Gastroesophageal sphincter (tissue), 4 donors: ENCODE data around the gene KIAA0930. TPM values are rescaled to one million over a fixed set of nuclear protein-coding genes. Genes with fewer than 3 reads are reported as not detected.

Experiments used
- ATAC-seq: fragments of 150-250 bp; one replicate; pipeline ENCODE4 v1.9.1; 2016; ENCODE audit warnings: mild to moderate bottlenecking, moderate library complexity
- H3K27ac ChIP-seq, 4 donors: fragments of 200-600 bp; sonication (generic) in 3 of 4; 1 replicate in 3 of 4; 2 replicates in 1 of 4; pipeline ENCODE4 v1.5.1; 2016 to 2019
- H3K27me3 ChIP-seq: fragments of 200-600 bp; sonication (generic); one replicate; pipeline ENCODE4 v1.5.1; 2019
- H3K36me3 ChIP-seq, 2 donors: fragments of 200-600 bp; sonication (generic); one replicate each; pipeline ENCODE4 v1.5.1; 2019; ENCODE audit warnings: control low read depth in 1 of 2
- H3K4me1 ChIP-seq, 3 donors: fragments of 200-600 bp; sonication (generic); 1 replicate in 2 of 3; 2 replicates in 1 of 3; pipeline ENCODE4 v1.5.1; 2016 to 2019; ENCODE audit warnings: control low read depth in 2 of 3
- H3K4me3 ChIP-seq, 2 donors: fragments of 200-600 bp; sonication (generic); one replicate each; pipeline ENCODE4 v1.5.1; 2019; ENCODE audit warnings: mild to moderate bottlenecking in 1 of 2, moderate library complexity in 1 of 2
- H3K9me3 ChIP-seq, 3 donors: fragments of 200-600 bp; sonication (generic); one replicate each; pipeline ENCODE4 v1.5.1; 2017 to 2019; ENCODE audit warnings: control low read depth in 2 of 3
- EP300 ChIP-seq: sonication (generic); formaldehyde crosslinking; IDR thresholded peaks from one replicate; pipeline ENCODE4 v1.6.1; 2017; ENCODE audit warnings: antibody characterized with exemption, mild to moderate bottlenecking
- POLR2A ChIP-seq, 2 donors: fragments of 450-650 bp; IDR thresholded peaks; one replicate each; pipeline ENCODE4 v1.6.1; 2017; ENCODE audit warnings: antibody characterized with exemption in 2 of 2, mild to moderate bottlenecking in 2 of 2, moderate library complexity in 1 of 2
- POLR2AphosphoS5 ChIP-seq: sonication (generic); formaldehyde crosslinking; IDR thresholded peaks from one replicate; pipeline ENCODE4 v1.6.1; 2017; ENCODE audit warnings: antibody characterized with exemption
- WGBS, 2 donors: methylation state at CpG; one replicate each; pipeline ENCODE4 v1.1.5; 2018; ENCODE audit warnings: low coverage in 1 of 2; 5-methylcytosine and 5-hydroxymethylcytosine counted together
- small RNA-seq, 4 donors: library from RNA; depleted of rRNA; stranded (forward); fragments of <200 nt; gene quantifications; one replicate each; pipeline ENCODE3, GENCODE V24; 2016
- total RNA-seq, 4 donors: library from RNA; depleted of rRNA; stranded (reverse); fragments of >200 nt; gene quantifications; one replicate each; pipeline ENCODE4 v1.1.0, GENCODE V29; 2016
- TF ChIP-seq, protein P1 (sequence below), 4 experiments: fragments of 200-600 bp in 2 of 4; fragments of 450-650 bp in 2 of 4; sonication (generic) in 1 of 4; IDR thresholded peaks; one replicate each; pipeline ENCODE4 v1.5.1; 2017 to 2019; ENCODE audit warnings: antibody characterized with exemption in 4 of 4, mild to moderate bottlenecking in 2 of 4, moderate library complexity in 2 of 4

The KIAA0930 gene
- total RNA-seq, 4 donors from 2014 or later = 26.1 to 54.2 (median 37.3) TPM

DNA sequence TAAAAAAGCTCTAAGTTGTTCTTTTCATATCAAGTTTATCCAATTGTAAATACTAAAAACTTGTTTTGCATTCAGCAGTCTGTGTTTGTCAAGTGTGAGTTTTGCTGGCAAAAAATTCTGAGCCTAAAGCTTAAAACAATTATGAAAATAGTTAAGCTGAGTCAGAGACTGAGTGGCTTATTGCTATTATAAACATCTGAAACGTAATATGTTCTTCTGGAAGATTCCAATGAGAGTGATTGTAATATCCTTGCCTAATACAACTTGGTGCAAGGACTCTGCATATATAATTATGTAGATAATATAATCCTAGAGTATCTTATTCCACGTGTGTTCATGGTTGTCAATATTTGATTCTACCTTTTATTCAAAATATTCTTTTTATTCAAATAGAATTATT lies 91.0 kb downstream of the KIAA0930 start:
- Histone ChIP-seq H3K27me3 (no peaks in the 10 kb centered on the region), H3K4me3 (no peak overlapping the region), H3K9me3 (no peaks in the 10 kb centered on the region), H3K36me3 (peaks cover 0 to 22% of the 10 kb centered on the region in 2 donors), H3K27ac (no peak overlapping the region), H3K4me1 (no peaks in the 10 kb centered on the region)
- ATAC-seq = no peak
- 67 to 71% methylated on average over 2 of the region's 2 CpGs for WGBS, 2 donors
- TF ChIP-seq EP300 = no peak
- no peak for TF ChIP-seq POLR2A (IDR thresholded peaks at IDR 0.05)
- TF ChIP-seq, protein P1, sequence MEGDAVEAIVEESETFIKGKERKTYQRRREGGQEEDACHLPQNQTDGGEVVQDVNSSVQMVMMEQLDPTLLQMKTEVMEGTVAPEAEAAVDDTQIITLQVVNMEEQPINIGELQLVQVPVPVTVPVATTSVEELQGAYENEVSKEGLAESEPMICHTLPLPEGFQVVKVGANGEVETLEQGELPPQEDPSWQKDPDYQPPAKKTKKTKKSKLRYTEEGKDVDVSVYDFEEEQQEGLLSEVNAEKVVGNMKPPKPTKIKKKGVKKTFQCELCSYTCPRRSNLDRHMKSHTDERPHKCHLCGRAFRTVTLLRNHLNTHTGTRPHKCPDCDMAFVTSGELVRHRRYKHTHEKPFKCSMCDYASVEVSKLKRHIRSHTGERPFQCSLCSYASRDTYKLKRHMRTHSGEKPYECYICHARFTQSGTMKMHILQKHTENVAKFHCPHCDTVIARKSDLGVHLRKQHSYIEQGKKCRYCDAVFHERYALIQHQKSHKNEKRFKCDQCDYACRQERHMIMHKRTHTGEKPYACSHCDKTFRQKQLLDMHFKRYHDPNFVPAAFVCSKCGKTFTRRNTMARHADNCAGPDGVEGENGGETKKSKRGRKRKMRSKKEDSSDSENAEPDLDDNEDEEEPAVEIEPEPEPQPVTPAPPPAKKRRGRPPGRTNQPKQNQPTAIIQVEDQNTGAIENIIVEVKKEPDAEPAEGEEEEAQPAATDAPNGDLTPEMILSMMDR (IDR thresholded peaks at IDR 0.05) = no peak
- no peak for TF ChIP-seq POLR2AphosphoS5

GRCh38 chr22:45144916-45145315 lies 95.8 kb downstream of the KIAA0930 start:
- Histone ChIP-seq H3K4me1 (no peaks in the 10 kb centered on the region), H3K36me3 (peaks cover 0 to 3% of the 10 kb centered on the region in 2 donors), H3K27me3 (no peaks in the 10 kb centered on the region), H3K9me3 (peaks cover 0 to 12% (median 0%) of the 10 kb centered on the region in 3 donors), H3K4me3 (no peak overlapping the region), H3K27ac (no peak overlapping the region)
- WGBS, 2 donors = 8 to 60% methylated on average over 1 of the region's 1 CpG
- ATAC-seq = no peak
- TF ChIP-seq POLR2A (IDR thresholded peaks at IDR 0.05) = no peak
- TF ChIP-seq, protein P1 (IDR thresholded peaks at IDR 0.05) = no peak
- TF ChIP-seq EP300 = no peak
- no peak for TF ChIP-seq POLR2AphosphoS5

- H3K27me3 ChIP-seq = no peaks in the 10 kb centered on the region
- H3K27ac ChIP-seq = no peak overlapping the region
- no peaks in the 10 kb centered on the region for H3K36me3 ChIP-seq
- TF ChIP-seq POLR2A (IDR thresholded peaks at IDR 0.05) (no peak), POLR2AphosphoS5 (no peak), EP300 (no peak)
- TF ChIP-seq, protein P1 (IDR thresholded peaks at IDR 0.05) = no peak
- no peaks in the 10 kb centered on the region for H3K4me1 ChIP-seq
- peaks cover 0 to 12% (median 0%) of the 10 kb centered on the region in 3 donors for H3K9me3 ChIP-seq
- WGBS, 2 donors = 85% methylated on average over 13 of the region's 15 CpGs; no CpG with 5 or more reads in 1 of the 2 donors
- no peak overlapping the region for H3K4me3 ChIP-seq
- ATAC-seq = no peak
These were observed 98.3 kb downstream of the KIAA0930 start for GRCh38 chr22:45142376-45142775.

Small RNAs within 50 kb of the gene (small RNA-seq; reads per million reads assigned to genes)
- 0 to 0.64 (median 0.11) reads per million in 4 donors for gene MIR1249

Other genes with a start within 250 kb of the KIAA0930 start
- gene PHF21B, start 230.9 kb downstream of the KIAA0930 start, total RNA-seq = 1 to 10 TPM in 3 of 4 donors, under 1 TPM in 1; 0.31 to 5.1 (median 1.4) TPM
- gene NUP50, start 77.0 kb downstream of the KIAA0930 start, total RNA-seq = 10 to 100 TPM; 15.9 to 32.9 (median 28.8) TPM
- gene UPK3A, start 44.1 kb upstream of the KIAA0930 start, total RNA-seq = not detected
- 10 to 100 TPM; 17.4 to 82.9 (median 29.6) TPM for gene FAM118A, start 69.0 kb upstream of the KIAA0930 start, total RNA-seq
- not detected for gene SMC1B, start 172.7 kb upstream of the KIAA0930 start, total RNA-seq
- 1 to 10 TPM in 1 of 4 donors, under 1 TPM in 1, not detected in 2; 0.94 to 1.1 TPM for gene RIBC2, start 172.8 kb upstream of the KIAA0930 start, total RNA-seq